Measurements from ENCODE around the gene ISL2.
A peak's percentile ranks its signal among the peaks of the same experiment; 100 is the strongest.

Gene ISL2

DNA sequence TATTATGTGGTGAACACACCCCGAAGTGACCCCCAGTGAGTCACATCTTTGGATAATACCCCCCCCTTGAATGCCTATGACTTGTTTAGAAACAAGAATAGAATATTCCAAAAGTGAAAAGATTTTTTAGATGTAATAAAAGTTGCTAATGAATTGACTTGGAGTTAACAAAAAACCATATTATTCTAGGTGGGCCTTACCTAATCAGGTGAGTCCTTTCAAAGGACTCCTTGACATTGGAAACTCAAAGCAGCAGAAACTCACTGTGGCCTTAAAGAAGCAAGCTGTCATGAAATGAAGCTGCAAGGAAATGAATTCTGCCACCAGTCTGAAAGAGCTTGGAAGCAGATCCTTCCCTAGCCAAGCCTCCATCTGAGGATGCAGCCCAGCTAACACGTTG lies 10.9 kb upstream of the ISL2 start:
- H3K4me3 ChIP-seq (ENCODE audit: insufficient read depth in 1 of 2, low read depth in 1 of 2, low read length in 2 of 2), result no peak overlapping the region
- H2AK5ac ChIP-seq (ENCODE audit: low read length, severe bottlenecking), result no peak overlapping the region

DNA sequence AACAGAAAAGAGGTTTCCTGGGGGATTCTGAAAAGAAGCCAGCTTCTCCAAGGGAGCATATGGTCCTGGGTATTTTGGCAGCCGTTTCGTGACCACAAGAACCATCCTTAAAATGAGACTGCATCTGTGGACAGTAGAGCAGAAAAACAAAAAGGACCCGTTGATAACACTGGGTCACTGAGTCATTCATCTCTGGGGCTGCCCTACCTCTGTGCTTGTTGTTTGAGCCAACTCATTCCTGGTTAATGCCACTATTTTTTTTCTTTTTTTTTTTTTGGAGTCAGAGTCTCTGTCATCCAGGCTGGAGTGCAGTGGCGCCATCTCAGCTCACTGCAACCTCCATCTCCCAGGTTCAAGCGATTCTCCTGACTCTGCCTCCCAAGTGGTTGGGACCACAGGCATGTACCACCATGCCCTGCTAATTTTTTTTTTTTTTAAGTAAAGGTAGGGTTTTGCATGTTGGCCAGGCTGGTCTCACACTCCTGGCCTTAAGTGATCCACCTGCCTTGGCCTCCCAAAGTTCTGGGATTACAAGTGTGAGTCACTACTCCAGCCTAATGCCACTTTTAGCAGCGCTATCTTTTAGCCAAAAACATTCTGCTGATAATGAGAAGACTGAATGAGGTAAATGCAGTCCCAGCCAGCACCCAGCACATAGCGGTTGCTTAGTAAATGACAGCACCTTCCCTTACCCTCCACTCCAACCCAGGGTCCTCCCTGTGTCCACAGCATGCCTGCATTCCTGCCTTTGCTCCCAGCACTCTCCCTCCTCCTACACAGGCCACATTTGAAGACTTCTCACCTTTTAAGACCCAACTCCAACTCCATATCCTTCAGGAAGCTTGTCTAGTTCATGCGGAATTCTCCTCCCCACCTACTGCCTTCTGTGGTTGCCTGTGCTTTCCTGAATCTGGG lies 9.1 kb upstream of the ISL2 start:
- H2AFZ ChIP-seq (ENCODE audit: low read depth, low read length), result no peak overlapping the region
- H3K4me2 ChIP-seq (ENCODE audit: low read length, poor library complexity, severe bottlenecking), result no peak overlapping the region
- H3K4me3 ChIP-seq (ENCODE audit: insufficient read depth in 1 of 2, low read depth in 1 of 2, low read length in 2 of 2), result no peak overlapping the region
- no peaks in the 10 kb centered on the region for H3K36me3 ChIP-seq (ENCODE audit: control insufficient read depth in 1 of 2, insufficient read depth in 2 of 2, low read depth in 1 of 2, low read length in 2 of 2)
- H3K4me1 ChIP-seq (ENCODE audit: control insufficient read depth, insufficient read depth, low read depth, low read length), result peaks cover 1% of the 10 kb centered on the region
- no peak overlapping the region for H3K4ac ChIP-seq (ENCODE audit: low read depth in 1 of 2, low read length in 2 of 2)
- no peak overlapping the region for H4K8ac ChIP-seq (ENCODE audit: low read length)
- H3K9ac ChIP-seq (ENCODE audit: low read length), result no peak overlapping the region
- H4K91ac ChIP-seq (ENCODE audit: low read length), result no peak overlapping the region
- H2AK5ac ChIP-seq (ENCODE audit: low read length, severe bottlenecking), result no peak overlapping the region
- H2BK12ac ChIP-seq (ENCODE audit: low read length in 2 of 2), result peak overlapping the region in 1 of 2 experiments; percentile 33
- H2BK15ac ChIP-seq (ENCODE audit: low read depth, poor library complexity, severe bottlenecking), result no peak overlapping the region
- H3K23ac ChIP-seq (ENCODE audit: low read length in 2 of 2), result no peak overlapping the region
- no peak overlapping the region for H3K14ac ChIP-seq (ENCODE audit: low read length in 2 of 2)
- no peak overlapping the region for H3K27ac ChIP-seq (ENCODE audit: low read length, poor library complexity, severe bottlenecking)
- peaks cover 0 to 74% of the 10 kb centered on the region in 2 experiments for H3K27me3 ChIP-seq (ENCODE audit: control insufficient read depth in 1 of 2, insufficient read depth in 1 of 2, low read length in 2 of 2)
- no peaks in the 10 kb centered on the region for H3K9me3 ChIP-seq (ENCODE audit: control insufficient read depth, low read length)
- H3K18ac ChIP-seq (ENCODE audit: low read depth in 1 of 2, low read length in 2 of 2), result no peak overlapping the region
- no peak overlapping the region for H2BK5ac ChIP-seq (ENCODE audit: low read depth, low read length, poor library complexity, severe bottlenecking)
- DNase-seq, result no peak
- WGBS, result 74% methylated on average over 8 of the region's 8 CpGs
- no peak overlapping the region for H2BK120ac ChIP-seq (ENCODE audit: low read depth, low read length)
- H3K79me1 ChIP-seq (replicated peaks; ENCODE audit: low read length, poor library complexity, severe bottlenecking), result no peaks in the 10 kb centered on the region

More for the DNA sequence above, 10.9 kb upstream of the ISL2 start:
- no peak overlapping the region for H3K18ac ChIP-seq (ENCODE audit: low read depth in 1 of 2, low read length in 2 of 2)
- no peak overlapping the region for H2BK15ac ChIP-seq (ENCODE audit: low read depth, poor library complexity, severe bottlenecking)
- 64% methylated on average over 1 of the region's 2 CpGs for WGBS
- no peak overlapping the region for H3K9ac ChIP-seq (ENCODE audit: low read length)
- no peak for DNase-seq
- no peaks in the 10 kb centered on the region for H3K79me1 ChIP-seq (replicated peaks; ENCODE audit: low read length, poor library complexity, severe bottlenecking)
- H3K4ac ChIP-seq (ENCODE audit: low read depth in 1 of 2, low read length in 2 of 2), result no peak overlapping the region
- no peaks in the 10 kb centered on the region for H3K36me3 ChIP-seq (ENCODE audit: control insufficient read depth in 1 of 2, insufficient read depth in 2 of 2, low read depth in 1 of 2, low read length in 2 of 2)
- H3K9me3 ChIP-seq (ENCODE audit: control insufficient read depth, low read length), result no peaks in the 10 kb centered on the region
- no peak overlapping the region for H4K91ac ChIP-seq (ENCODE audit: low read length)
- no peak overlapping the region for H3K23ac ChIP-seq (ENCODE audit: low read length in 2 of 2)
- H4K8ac ChIP-seq (ENCODE audit: low read length), result no peak overlapping the region
- no peak overlapping the region for H2BK120ac ChIP-seq (ENCODE audit: low read depth, low read length)
- H2BK12ac ChIP-seq (ENCODE audit: low read length in 2 of 2), result no peak overlapping the region
- H3K27ac ChIP-seq (ENCODE audit: low read length, poor library complexity, severe bottlenecking), result no peak overlapping the region
- H2AFZ ChIP-seq (ENCODE audit: low read depth, low read length), result no peak overlapping the region
- no peak overlapping the region for H2BK5ac ChIP-seq (ENCODE audit: low read depth, low read length, poor library complexity, severe bottlenecking)
- H3K14ac ChIP-seq (ENCODE audit: low read length in 2 of 2), result no peak overlapping the region
- no peak overlapping the region for H3K4me2 ChIP-seq (ENCODE audit: low read length, poor library complexity, severe bottlenecking)
- H3K27me3 ChIP-seq (ENCODE audit: control insufficient read depth in 1 of 2, insufficient read depth in 1 of 2, low read length in 2 of 2), result peaks cover 0 to 75% of the 10 kb centered on the region in 2 experiments
- peaks cover 5% of the 10 kb centered on the region for H3K4me1 ChIP-seq (ENCODE audit: control insufficient read depth, insufficient read depth, low read depth, low read length)

DNA sequence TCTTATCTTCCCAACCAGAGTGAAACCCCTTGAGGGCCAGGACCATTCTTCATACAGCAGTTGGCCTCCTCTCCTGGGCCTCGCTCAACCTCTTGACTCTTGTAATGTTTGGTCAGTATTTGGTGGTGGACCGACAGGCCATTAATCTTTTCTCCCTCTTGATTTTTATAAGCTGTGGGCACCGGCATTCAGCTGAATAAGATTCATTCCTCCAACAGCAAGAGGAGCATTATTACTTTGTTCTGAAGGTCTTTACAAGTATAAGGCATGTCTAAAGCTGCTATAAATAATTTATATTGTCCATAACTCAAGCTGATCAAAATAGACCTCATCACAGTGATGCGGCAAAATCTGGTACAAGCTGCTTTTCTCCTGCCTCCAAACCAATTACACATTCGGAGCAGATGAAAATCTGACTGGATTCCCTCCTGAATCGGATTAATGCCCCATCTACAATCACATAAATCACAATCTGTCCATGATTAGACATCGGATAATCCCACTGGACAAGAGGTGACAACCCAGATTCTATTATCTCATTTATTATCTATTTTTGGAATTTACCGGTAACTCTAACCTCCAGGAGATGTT lies 8.4 kb upstream of the ISL2 start:
- Histone ChIP-seq H3K18ac (ENCODE audit: low read depth in 1 of 2, low read length in 2 of 2) (no peak overlapping the region), H3K4me1 (ENCODE audit: control insufficient read depth, insufficient read depth, low read depth, low read length) (peaks cover 1% of the 10 kb centered on the region), H2BK15ac (ENCODE audit: low read depth, poor library complexity, severe bottlenecking) (no peak overlapping the region), H4K91ac (ENCODE audit: low read length) (no peak overlapping the region), H2AFZ (ENCODE audit: low read depth, low read length) (no peak overlapping the region), H3K4me2 (ENCODE audit: low read length, poor library complexity, severe bottlenecking) (no peak overlapping the region), H3K9ac (ENCODE audit: low read length) (no peak overlapping the region), H2BK12ac (ENCODE audit: low read length in 2 of 2) (peak overlapping the region in 1 of 2 experiments; percentile 33), H2AK5ac (ENCODE audit: low read length, severe bottlenecking) (no peak overlapping the region), H2BK5ac (ENCODE audit: low read depth, low read length, poor library complexity, severe bottlenecking) (no peak overlapping the region), H3K4me3 (ENCODE audit: insufficient read depth in 1 of 2, low read depth in 1 of 2, low read length in 2 of 2) (no peak overlapping the region), H3K27ac (ENCODE audit: low read length, poor library complexity, severe bottlenecking) (no peak overlapping the region), H2BK120ac (ENCODE audit: low read depth, low read length) (no peak overlapping the region), H3K14ac (ENCODE audit: low read length in 2 of 2) (no peak overlapping the region), H4K8ac (ENCODE audit: low read length) (no peak overlapping the region), H3K23ac (ENCODE audit: low read length in 2 of 2) (no peak overlapping the region), H3K79me1 (replicated peaks; ENCODE audit: low read length, poor library complexity, severe bottlenecking) (no peaks in the 10 kb centered on the region), H3K27me3 (ENCODE audit: control insufficient read depth in 1 of 2, insufficient read depth in 1 of 2, low read length in 2 of 2) (peaks cover 0 to 76% of the 10 kb centered on the region in 2 experiments), H3K4ac (ENCODE audit: low read depth in 1 of 2, low read length in 2 of 2) (no peak overlapping the region), H3K9me3 (ENCODE audit: control insufficient read depth, low read length) (no peaks in the 10 kb centered on the region), H3K36me3 (ENCODE audit: control insufficient read depth in 1 of 2, insufficient read depth in 2 of 2, low read depth in 1 of 2, low read length in 2 of 2) (no peaks in the 10 kb centered on the region)
- whole genome bisulfite sequencing, result 91% methylated on average over 4 of the region's 8 CpGs
- DNase-seq, result no peak

DNA sequence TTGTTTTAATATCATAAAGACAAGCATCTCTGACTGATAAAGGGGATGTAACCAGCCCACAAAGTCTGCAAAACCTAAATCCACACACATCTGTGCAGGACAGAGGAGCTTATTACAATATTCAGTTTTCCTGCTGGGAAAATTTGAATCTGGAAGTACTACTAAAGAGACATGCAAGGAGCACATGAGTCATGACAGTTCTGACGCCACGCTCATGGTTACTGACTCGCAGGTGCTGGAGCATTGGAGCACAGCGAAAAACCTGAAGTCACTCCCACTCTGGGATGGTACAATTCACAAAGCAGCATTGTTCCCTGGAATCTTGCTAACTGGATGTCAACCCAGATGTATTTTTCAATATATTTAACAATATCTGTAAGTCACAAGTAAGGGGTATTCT lies 7.6 kb upstream of the ISL2 start:
- Histone ChIP-seq H3K4me2 (ENCODE audit: low read length, poor library complexity, severe bottlenecking) (no peak overlapping the region), H3K9me3 (ENCODE audit: control insufficient read depth, low read length) (no peaks in the 10 kb centered on the region), H3K27ac (ENCODE audit: low read length, poor library complexity, severe bottlenecking) (no peak overlapping the region), H2BK120ac (ENCODE audit: low read depth, low read length) (no peak overlapping the region), H2AK5ac (ENCODE audit: low read length, severe bottlenecking) (no peak overlapping the region), H3K36me3 (ENCODE audit: control insufficient read depth in 1 of 2, insufficient read depth in 2 of 2, low read depth in 1 of 2, low read length in 2 of 2) (no peaks in the 10 kb centered on the region), H3K23ac (ENCODE audit: low read length in 2 of 2) (no peak overlapping the region), H2BK15ac (ENCODE audit: low read depth, poor library complexity, severe bottlenecking) (no peak overlapping the region), H4K91ac (ENCODE audit: low read length) (no peak overlapping the region), H2BK12ac (ENCODE audit: low read length in 2 of 2) (no peak overlapping the region), H2BK5ac (ENCODE audit: low read depth, low read length, poor library complexity, severe bottlenecking) (no peak overlapping the region), H2AFZ (ENCODE audit: low read depth, low read length) (no peak overlapping the region), H4K8ac (ENCODE audit: low read length) (no peak overlapping the region), H3K9ac (ENCODE audit: low read length) (no peak overlapping the region), H3K18ac (ENCODE audit: low read depth in 1 of 2, low read length in 2 of 2) (no peak overlapping the region), H3K4me1 (ENCODE audit: control insufficient read depth, insufficient read depth, low read depth, low read length) (peaks cover 2% of the 10 kb centered on the region), H3K14ac (ENCODE audit: low read length in 2 of 2) (no peak overlapping the region), H3K4me3 (ENCODE audit: insufficient read depth in 1 of 2, low read depth in 1 of 2, low read length in 2 of 2) (no peak overlapping the region), H3K4ac (ENCODE audit: low read depth in 1 of 2, low read length in 2 of 2) (no peak overlapping the region), H3K79me1 (replicated peaks; ENCODE audit: low read length, poor library complexity, severe bottlenecking) (no peaks in the 10 kb centered on the region), H3K27me3 (ENCODE audit: control insufficient read depth in 1 of 2, insufficient read depth in 1 of 2, low read length in 2 of 2) (peaks cover 0 to 77% of the 10 kb centered on the region in 2 experiments)
- 43% methylated on average over 4 of the region's 4 CpGs for WGBS
- DNase-seq, result no peak
